Measurements from ENCODE around the gene MMP14. TPM values are rescaled to one million over a fixed set of nuclear protein-coding genes. Genes with fewer than 3 reads are reported as not detected.

MMP14 gene
- total RNA-seq, 2 donors from 2014 or later: 51.2 to 52.2 TPM

DNA sequence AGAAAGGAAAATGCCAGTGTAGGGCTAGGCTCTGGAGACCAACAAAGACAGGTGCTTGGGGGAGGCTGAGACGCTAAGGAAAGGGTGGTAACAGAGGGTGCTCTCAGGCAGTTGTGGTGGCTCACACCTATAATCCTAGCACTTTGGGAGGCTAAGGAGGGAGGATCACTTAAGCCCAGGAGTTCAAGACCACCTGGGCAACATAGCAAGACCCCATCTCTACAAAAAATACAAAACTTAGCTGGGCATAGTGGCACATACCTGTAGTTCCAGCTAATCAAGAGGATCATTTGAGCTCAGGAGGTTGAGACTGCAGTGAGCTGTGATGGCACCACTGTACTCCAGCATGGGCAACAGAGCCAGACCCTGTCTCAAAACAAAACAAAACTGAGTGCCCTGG lies 59.0 kb downstream of the MMP14 start:
- DNase-seq (no peak), ATAC-seq (no peak)
- intact Hi-C loops (cut with DNase I): no loop called here

DNA sequence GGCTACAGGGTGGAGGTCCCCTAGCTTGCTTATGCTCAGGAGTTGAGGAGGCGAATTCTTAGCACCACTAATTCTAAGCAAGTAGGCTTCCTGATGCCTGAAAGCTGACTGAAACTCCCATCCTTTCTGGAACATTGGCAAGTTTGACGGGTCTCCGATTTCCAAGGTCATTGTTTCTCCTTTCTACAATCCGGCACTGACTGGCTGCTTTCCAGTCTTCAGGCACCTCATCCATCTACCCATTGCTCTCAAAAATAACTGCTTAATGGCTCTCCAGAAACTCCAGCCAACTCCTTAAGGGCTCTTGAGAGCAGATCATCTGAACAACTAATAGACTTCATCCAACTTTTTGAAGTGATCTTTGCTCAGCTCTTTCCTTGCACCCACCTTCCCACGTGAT lies 60.0 kb downstream of the MMP14 start:
- no peak for DNase-seq
- intact Hi-C loops (cut with DNase I): no loop called here
- no peak for ATAC-seq

DNA sequence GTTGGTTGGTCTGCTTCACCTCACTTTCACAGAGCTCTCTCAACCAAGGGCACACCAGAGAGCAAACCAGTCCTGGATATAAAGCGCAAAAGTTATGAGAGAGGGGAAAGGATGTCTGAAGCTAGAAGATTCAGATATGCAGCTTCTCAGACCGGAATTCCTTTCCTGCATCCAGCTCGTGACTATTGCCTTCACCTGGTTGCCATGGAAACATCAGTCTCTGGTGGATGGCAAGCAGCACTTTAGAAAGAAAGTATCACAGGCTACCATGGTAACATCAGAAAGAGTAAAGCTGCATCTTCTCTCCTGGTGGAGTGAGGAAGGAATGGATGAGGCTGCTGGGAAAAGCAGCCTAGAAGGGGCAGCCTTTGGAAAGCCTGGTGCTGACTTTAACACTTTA lies 60.4 kb downstream of the MMP14 start:
- DNase-seq: no peak
- intact Hi-C loops (cut with DNase I): no loop called here
- ATAC-seq: no peak

DNA sequence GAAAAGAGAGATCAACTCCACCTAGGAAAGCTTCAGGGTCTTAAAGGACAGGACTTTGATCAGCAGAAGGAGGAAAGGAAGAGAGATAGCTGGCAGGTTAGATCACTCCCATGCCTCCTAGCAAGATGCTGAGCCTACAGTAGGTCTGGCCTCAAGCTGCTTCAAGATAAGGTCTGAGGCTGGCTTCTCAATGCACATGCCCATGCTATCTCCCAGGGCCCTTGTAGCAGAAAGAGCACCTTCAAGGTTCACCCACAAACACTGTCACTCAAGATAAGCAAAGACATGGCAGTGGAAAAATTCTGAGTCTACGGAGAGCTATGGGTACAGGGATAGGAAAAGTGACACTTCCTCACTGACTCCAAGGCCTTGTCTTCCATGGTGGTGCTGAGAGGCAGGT lies 61.0 kb downstream of the MMP14 start:
- DNase-seq: no peak
- intact Hi-C loops (cut with DNase I): no loop called here
- ATAC-seq: no peak

Other genes with a start within 250 kb of the MMP14 start
- gene DAD1, start 247.4 kb upstream of the MMP14 start, total RNA-seq: 100 to 1,000 TPM; 150 to 165 TPM
- 10 to 100 TPM; 19.8 to 20.1 TPM for gene ABHD4, start 238.3 kb upstream of the MMP14 start, total RNA-seq
- gene OR6J1, start 192.2 kb upstream of the MMP14 start, total RNA-seq: not detected
- gene OXA1L, start 69.9 kb upstream of the MMP14 start, total RNA-seq: 100 to 1,000 TPM; 102 to 104 TPM
- 10 to 100 TPM in 1 of 2 donors, 1 to 10 TPM in 1; 8.2 to 12.0 TPM for gene SLC7A7, start 21.1 kb upstream of the MMP14 start, total RNA-seq
- gene MRPL52, start 6.7 kb upstream of the MMP14 start, total RNA-seq: 10 to 100 TPM; 79.4 to 95.7 TPM
- gene LRP10, start 35.2 kb downstream of the MMP14 start, total RNA-seq: 10 to 100 TPM; 63.5 to 73.1 TPM
- gene REM2, start 46.6 kb downstream of the MMP14 start, total RNA-seq: under 1 TPM in 1 of 2 donors, not detected in 1; 0.12 TPM
- 10 to 100 TPM; 48.8 to 54.6 TPM for gene RBM23, start 82.6 kb downstream of the MMP14 start, total RNA-seq
- gene PRMT5, start 92.8 kb downstream of the MMP14 start, total RNA-seq: 10 to 100 TPM; 46.9 to 48.6 TPM
- gene HAUS4, start 120.5 kb downstream of the MMP14 start, total RNA-seq: 10 to 100 TPM; 17.2 to 23.9 TPM
- 1 to 10 TPM; 7.0 to 8.0 TPM for gene AJUBA, start 146.0 kb downstream of the MMP14 start, total RNA-seq
- gene C14orf93, start 173.6 kb downstream of the MMP14 start, total RNA-seq: 1 to 10 TPM; 3.9 to 4.7 TPM
- 100 to 1,000 TPM in 1 of 2 donors, 10 to 100 TPM in 1; 98.1 to 114 TPM for gene PSMB5, start 198.3 kb downstream of the MMP14 start, total RNA-seq
- gene PSMB11, start 205.6 kb downstream of the MMP14 start, total RNA-seq: not detected
- gene CDH24, start 220.9 kb downstream of the MMP14 start, total RNA-seq: 1 to 10 TPM; 1.6 to 3.4 TPM

All from left cardiac atrium (tissue), 4 donors.